ENCODE data around the gene OR10H4. TPM values are rescaled to one million over a fixed set of nuclear protein-coding genes. Genes with fewer than 3 reads are reported as not detected.

The OR10H4 gene
- total RNA-seq, 3 donors from 2014 or later, result not detected

DNA sequence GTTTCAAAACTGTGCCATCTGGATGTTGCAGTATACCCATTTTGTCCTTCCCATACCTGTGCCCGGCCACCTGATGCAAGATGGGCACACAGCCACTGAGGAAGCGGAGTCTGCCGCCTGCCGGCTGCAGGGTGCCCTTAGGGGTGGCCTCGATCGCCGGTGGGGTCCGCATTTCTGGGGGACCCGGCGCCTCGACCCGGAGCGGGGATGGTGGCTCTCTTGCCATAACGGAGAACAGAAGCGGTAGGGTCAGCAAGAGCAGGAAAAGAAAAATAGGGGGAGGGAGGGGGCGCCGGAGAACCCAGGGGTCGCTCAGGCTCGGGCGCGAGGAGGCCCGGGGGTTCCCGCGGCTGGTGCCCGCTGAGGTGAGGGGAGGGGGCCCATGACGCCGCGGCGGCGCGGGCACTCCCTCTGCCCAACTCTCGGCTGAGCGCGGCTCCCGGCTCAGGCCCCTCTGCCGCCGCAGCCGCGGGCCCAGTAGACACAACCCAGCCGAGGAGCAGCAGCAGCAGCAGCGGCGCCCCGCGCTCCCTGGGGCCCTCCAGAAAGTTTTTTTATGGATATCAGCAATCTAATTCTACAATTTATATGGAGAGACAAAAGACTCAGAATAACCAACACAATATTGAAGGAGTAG lies 37.1 kb upstream of the OR10H4 start:
- no peak for DNase-seq (ENCODE audit: low spot score in 2 of 2)
- Histone ChIP-seq H3K9me3 (peaks cover 4 to 13% of the 10 kb centered on the region in 2 donors), H3K27ac (no peak overlapping the region), H3K4me1 (no peaks in the 10 kb centered on the region), H3K4me3 (peak overlapping the region in 2 of 3 donors; percentile 5 to 6), H3K36me3 (no peaks in the 10 kb centered on the region), H3K27me3 (peaks cover 0 to 40% of the 10 kb centered on the region in 2 donors)
- TF ChIP-seq POLR2AphosphoS5 (IDR thresholded peaks at IDR 0.05), result no peak
- intact Hi-C loops (cut with DNase I; ENCODE audit: low total_unique reads), result no loop called here

DNA sequence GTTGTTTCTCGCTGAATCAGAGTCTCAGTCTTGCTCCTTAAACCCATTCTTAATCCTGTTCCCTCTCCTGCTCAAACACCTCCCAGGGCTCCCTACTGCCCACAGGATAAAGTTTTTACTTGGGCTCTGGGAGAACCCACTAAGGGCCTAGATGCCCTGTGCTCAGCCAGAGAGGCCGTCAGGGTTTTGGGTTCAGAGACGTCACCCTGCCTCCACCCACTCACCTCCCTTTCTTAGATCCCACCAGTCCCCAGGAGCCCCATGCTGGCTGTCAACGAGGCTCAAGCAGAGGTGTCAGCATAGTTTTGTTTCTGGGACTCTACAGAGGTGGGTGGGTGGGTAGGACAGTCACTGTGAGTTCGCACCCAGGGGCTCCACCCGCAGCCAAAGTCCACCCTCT lies 35.4 kb upstream of the OR10H4 start:
- intact Hi-C loops (cut with DNase I; ENCODE audit: low total_unique reads), result no loop called here
- Histone ChIP-seq H3K27me3 (peaks cover 0 to 32% of the 10 kb centered on the region in 2 donors), H3K9me3 (peaks cover 4 to 13% of the 10 kb centered on the region in 2 donors), H3K36me3 (no peaks in the 10 kb centered on the region), H3K4me3 (no peak overlapping the region), H3K27ac (no peak overlapping the region), H3K4me1 (no peaks in the 10 kb centered on the region)
- DNase-seq (ENCODE audit: low spot score in 2 of 2), result no peak
- TF ChIP-seq, protein P1, sequence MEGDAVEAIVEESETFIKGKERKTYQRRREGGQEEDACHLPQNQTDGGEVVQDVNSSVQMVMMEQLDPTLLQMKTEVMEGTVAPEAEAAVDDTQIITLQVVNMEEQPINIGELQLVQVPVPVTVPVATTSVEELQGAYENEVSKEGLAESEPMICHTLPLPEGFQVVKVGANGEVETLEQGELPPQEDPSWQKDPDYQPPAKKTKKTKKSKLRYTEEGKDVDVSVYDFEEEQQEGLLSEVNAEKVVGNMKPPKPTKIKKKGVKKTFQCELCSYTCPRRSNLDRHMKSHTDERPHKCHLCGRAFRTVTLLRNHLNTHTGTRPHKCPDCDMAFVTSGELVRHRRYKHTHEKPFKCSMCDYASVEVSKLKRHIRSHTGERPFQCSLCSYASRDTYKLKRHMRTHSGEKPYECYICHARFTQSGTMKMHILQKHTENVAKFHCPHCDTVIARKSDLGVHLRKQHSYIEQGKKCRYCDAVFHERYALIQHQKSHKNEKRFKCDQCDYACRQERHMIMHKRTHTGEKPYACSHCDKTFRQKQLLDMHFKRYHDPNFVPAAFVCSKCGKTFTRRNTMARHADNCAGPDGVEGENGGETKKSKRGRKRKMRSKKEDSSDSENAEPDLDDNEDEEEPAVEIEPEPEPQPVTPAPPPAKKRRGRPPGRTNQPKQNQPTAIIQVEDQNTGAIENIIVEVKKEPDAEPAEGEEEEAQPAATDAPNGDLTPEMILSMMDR (IDR thresholded peaks at IDR 0.05), result no peak
- TF ChIP-seq POLR2AphosphoS5 (IDR thresholded peaks at IDR 0.05) (no peak), POLR2A (IDR thresholded peaks at IDR 0.05) (no peak)

DNA sequence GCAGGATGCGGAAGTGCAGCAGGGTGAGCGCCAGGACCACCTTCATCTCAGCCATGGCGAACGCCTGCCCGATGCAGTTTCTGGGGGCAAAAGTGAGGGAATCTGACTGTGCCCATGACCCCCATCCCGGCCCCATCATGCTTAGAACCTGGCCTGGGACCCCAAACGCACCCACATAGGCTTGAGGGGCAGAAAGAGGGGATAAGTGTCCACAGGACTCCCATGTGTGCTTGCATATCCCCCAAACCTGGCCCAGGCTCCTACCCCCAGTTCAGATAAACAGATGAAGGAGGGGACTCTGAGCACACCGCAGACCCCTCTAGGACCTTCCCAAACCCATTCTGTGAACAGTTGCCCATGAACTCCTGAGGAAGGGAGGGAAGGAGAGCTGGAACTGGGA lies 35.0 kb upstream of the OR10H4 start:
- intact Hi-C loops (cut with DNase I; ENCODE audit: low total_unique reads), result no loop called here
- H3K36me3 ChIP-seq, result no peaks in the 10 kb centered on the region
- H3K9me3 ChIP-seq, result peaks cover 4 to 13% of the 10 kb centered on the region in 2 donors
- TF ChIP-seq POLR2AphosphoS5 (IDR thresholded peaks at IDR 0.05) (no peak), POLR2A (IDR thresholded peaks at IDR 0.05) (no peak)
- TF ChIP-seq, protein P1 (IDR thresholded peaks at IDR 0.05), result no peak
- H3K4me3 ChIP-seq, result no peak overlapping the region
- H3K27ac ChIP-seq, result no peak overlapping the region
- DNase-seq (ENCODE audit: low spot score in 2 of 2), result no peak
- H3K4me1 ChIP-seq, result no peaks in the 10 kb centered on the region
- peaks cover 0 to 32% of the 10 kb centered on the region in 2 donors for H3K27me3 ChIP-seq

DNA sequence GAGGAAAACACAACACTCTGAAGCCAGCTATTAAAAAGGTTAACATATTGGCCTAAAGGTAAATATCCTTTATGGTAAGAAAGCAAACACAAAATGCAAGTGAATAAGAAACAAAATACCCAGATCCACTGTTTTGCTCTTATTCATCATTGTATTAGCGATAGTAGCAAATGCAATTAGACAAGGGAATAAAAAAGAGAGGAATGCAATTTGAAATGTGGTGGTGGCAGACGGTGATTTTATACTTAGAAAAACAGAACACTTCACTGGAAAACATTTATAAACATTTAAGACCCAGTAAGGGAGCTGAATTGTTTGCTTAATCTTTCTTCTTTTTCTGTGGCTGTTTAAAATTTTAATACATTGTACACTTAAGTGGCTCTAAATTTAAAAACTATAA lies 33.7 kb upstream of the OR10H4 start:
- intact Hi-C loops (cut with DNase I; ENCODE audit: low total_unique reads), result no loop called here
- Histone ChIP-seq H3K4me3 (no peak overlapping the region), H3K9me3 (peaks cover 4 to 13% of the 10 kb centered on the region in 2 donors), H3K27me3 (peaks cover 0 to 32% of the 10 kb centered on the region in 2 donors), H3K27ac (no peak overlapping the region), H3K36me3 (no peaks in the 10 kb centered on the region), H3K4me1 (no peaks in the 10 kb centered on the region)
- TF ChIP-seq POLR2AphosphoS5 (IDR thresholded peaks at IDR 0.05), result no peak
- TF ChIP-seq POLR2A (IDR thresholded peaks at IDR 0.05), result no peak
- TF ChIP-seq, protein P1 (IDR thresholded peaks at IDR 0.05), result no peak
- DNase-seq (ENCODE audit: low spot score in 2 of 2), result no peak

DNA sequence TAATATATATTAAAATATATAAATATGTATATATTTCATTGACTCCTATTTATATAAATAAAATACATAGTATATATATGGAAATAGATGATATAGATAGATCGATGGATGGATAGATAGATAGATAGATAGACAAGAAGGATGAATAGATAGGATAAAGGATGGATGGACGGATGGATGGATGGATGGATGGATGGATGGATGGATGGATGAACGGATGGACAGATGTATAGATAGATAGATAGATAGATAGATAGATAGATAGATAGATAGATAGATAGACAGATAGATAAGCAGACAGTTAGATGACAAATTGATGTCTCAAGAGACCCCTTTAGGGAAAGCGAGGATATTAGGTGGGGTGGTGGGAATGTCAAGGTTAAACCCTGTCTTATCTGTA lies 29.6 kb upstream of the OR10H4 start:
- intact Hi-C loops (cut with DNase I; ENCODE audit: low total_unique reads), result no loop called here
- TF ChIP-seq POLR2A (IDR thresholded peaks at IDR 0.05) (no peak), POLR2AphosphoS5 (IDR thresholded peaks at IDR 0.05) (no peak)
- TF ChIP-seq, protein P1 (IDR thresholded peaks at IDR 0.05), result no peak
- Histone ChIP-seq H3K27me3 (peaks cover 0 to 3% of the 10 kb centered on the region in 2 donors), H3K36me3 (no peaks in the 10 kb centered on the region), H3K4me1 (no peaks in the 10 kb centered on the region), H3K4me3 (no peak overlapping the region), H3K27ac (no peak overlapping the region), H3K9me3 (peaks cover 4 to 13% of the 10 kb centered on the region in 2 donors)
- no peak for DNase-seq (ENCODE audit: low spot score in 2 of 2)

Measured in breast epithelium (tissue), 4 donors.